Transverse colon (tissue), 4 donors: ENCODE results near the gene CHPT1.

ENCODE experiments used
- CTCF ChIP-seq, 5 experiments: fragments of 200-600 bp in 3 of 5; fragments of 450-650 bp in 2 of 5; sonication (generic) in 3 of 5; IDR thresholded peaks; 1 replicate in 2 of 5; 2 replicates in 3 of 5; pipeline ENCODE4 v1.5.1; 2016 to 2017; ENCODE audit warnings: antibody characterized with exemption in 5 of 5, inconsistent platforms in 3 of 5, mild to moderate bottlenecking in 2 of 5, moderate library complexity in 1 of 5
- POLR2AphosphoS5 ChIP-seq, 3 donors: sonication (generic); formaldehyde crosslinking; IDR thresholded peaks; one replicate each; pipeline ENCODE4 v1.6.1; 2016; ENCODE audit warnings: antibody characterized with exemption in 3 of 3

GRCh38 chr12:101666052-101666728 is 31.2 kb upstream of the CHPT1 start:
- no peak for TF ChIP-seq CTCF (IDR thresholded peaks at IDR 0.05)
- TF ChIP-seq POLR2AphosphoS5 (IDR thresholded peaks at IDR 0.05) = no peak
